NCI-H446 treated with DMSO at 0.1 percent for 48 hours (cell line): ENCODE measurements around the gene DUS1L.

Source experiments
- DNase-seq: peaks from one replicate; lab custom pipeline; 2025; lab: John Stamatoyannopoulos, UW

Gene DUS1L

GRCh38 chr17:82100502-82101298, 35.1 kb upstream of the DUS1L start:
- no peak for DNase-seq

GRCh38 chr17:82098939-82099763, 33.5 kb upstream of the DUS1L start:
- DNase-seq = no peak

GRCh38 chr17:82098169-82098938, 32.8 kb upstream of the DUS1L start, which contains the start of gene FASN:
FASN (minus strand) TSS chr17:82098236; CDS start chr17:82096445, 1,791 bp downstream.
- DNase-seq = peak; percentile 90

- no peak for DNase-seq
Measured at GRCh38 chr17:82097919-82098168, 32.2 kb upstream of the DUS1L start.

- DNase-seq = no peak
Measured at GRCh38 chr17:82097184-82097918, 31.7 kb upstream of the DUS1L start.

DNA sequence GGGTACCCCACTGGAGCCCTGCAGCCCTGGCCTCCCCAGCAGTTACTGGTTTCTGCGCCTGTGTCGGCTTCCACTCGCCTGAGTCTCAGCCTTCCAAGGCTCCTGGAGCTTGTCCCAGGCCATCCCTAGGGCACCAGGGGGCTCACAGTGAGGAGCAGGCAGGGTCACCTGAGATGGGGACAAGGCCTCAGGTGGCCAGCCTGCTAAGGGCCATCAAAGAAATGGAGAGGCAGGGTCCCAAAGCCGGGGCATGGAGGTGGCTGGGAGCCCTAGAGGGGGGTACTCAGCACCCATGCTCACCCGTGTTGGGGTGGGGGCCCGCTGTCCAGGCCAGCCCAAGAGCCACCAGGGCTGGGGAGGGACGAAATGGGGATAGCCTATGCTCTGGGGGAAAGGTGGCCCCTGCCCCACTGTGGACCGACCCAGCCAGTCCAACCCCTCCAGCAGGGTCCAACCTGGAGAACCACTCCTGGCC, 31.1 kb upstream of the DUS1L start:
- DNase-seq = no peak

DNA sequence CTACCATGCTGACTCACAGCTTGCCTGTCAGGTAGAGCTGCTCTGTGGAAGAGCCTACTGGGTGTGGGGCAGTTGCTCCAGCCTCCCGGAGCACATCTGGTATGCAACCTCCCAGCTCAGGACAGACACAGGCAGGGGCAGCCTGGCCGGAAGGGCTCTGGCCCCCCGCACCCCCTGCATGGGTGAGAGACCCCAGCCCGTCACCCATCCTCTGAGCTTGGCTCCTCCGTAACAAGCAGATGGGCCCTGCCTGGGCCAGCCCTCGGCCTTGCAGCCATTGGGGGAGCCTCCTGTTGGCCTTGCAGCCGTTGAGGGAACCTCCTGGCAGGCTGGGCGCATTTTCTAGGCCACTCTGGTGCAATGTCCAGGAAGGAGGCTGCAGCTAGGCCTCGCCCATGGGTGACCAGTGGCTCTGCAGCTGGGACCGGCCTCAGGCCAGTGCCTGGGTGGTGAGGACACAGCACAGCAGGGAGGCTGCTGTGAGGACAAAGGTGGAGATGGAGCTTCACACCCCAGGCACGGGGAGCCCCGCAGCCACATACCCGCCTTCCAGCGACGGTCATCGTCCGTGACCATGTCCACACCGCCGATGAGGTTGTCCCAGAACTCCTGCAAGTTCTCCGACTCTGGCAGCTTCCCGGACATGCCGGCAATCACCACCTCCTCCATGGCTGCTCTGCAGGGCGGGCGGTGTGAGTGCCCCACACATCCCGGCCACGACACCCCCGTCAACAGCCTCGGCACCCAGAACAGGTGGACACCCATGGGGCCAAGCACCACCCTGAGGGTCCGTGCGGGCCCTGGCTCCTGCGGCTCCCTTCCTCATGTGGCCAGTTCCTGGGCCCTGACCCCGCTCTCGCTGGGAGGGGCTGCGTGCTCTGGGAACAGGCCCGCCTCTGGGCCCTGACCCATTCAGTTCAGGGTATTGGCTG, 30.4 kb upstream of the DUS1L start:
- DNase-seq = no peak

DNA sequence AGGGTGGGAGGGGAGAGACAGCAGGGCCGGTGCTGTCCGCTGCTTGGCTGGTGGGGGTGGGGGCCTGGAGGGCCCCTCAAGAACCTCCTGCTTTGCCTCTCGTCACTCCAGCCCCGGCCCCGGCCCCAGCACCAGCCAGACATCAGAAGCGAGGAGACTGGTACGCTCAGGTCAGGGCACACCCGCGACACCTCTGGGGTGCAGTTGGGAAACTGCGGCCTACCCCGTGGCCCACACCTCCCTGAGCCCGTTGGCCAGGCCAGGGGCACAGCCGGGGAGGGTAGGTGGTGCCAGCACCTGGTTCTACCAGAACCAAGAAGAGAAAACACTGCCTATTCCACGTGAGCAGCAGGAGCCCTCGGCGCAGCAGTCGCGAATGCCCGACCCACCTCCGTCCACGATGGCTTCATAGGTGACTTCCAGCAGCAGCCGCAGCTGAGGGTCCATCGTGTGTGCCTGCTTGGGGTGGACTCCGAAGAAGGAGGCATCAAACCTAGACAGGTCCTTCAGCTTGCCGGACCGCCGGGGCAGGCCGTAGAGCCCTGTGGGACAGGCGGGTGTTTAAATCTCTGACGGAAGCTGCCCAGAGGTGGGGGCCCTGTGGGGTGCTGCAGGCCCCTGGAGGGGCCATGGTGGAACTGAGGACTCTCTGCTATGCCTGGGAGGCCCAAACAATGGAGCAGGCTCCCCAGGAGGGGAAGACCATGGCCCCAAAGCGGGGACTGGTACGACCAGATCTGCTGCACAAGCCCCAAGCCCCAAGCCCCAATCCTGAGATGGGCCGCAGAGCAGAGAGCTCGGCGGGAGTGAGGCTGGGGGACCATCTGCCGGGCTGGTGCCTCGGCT, 29.6 kb upstream of the DUS1L start:
- no peak for DNase-seq

DNA sequence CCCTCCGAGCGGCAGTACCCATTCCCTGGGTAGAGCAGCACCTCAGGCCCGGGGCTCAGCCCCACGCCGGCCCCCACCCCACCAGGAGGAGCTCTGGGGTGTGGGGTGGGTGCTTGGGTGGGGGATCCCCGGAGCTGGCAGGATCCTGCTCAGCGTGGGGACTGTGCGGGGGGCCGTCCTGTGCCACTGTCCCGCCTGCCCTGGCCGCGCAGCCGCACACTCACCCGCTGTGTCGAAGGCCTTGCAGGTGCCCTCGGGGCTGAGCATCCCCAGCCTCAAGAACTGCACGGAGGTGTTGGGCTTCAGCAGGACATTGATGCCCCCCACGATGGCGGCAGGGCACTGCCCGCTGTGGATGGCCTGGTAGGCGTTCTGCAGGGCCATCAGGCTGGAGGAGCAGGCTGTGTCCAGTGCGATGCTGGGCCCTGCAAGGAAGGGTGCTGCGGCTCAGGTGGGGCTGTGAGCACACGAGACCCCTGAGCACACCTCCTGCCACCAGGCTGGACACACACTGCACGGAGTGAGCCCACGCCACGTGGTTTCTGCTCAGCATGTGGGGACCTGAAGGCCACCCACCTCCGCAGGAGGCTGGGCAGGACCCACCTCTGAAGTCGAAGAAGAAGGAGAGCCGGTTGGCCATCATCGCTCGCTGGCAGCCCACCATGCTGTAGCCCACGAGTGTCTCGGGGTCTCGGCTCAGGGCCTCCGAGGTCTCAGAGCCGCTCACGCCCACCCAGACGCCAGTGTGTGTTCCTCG, 27.6 kb upstream of the DUS1L start:
- DNase-seq = no peak

DNA sequence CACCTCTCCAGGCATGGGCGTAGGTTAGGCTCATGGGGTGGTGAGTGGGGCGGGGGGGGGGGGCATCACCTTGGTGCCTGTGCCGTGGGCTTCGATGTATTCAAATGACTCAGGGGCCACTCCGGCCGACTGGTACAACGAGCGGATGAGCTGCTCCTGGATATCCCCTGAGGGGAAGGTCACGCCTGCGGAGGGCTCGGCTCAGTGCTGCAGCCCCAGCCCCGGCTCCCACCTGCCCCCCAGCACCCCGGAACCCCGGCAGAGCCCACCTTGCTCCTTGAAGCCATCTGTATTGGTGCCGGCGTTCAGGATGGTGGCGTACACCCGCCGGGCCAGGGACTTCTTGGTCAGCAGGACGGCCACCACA, 27.0 kb upstream of the DUS1L start:
- DNase-seq = no peak

- DNase-seq = no peak
Measured at GRCh38 chr17:82092094-82092586, 26.5 kb upstream of the DUS1L start.

DNA sequence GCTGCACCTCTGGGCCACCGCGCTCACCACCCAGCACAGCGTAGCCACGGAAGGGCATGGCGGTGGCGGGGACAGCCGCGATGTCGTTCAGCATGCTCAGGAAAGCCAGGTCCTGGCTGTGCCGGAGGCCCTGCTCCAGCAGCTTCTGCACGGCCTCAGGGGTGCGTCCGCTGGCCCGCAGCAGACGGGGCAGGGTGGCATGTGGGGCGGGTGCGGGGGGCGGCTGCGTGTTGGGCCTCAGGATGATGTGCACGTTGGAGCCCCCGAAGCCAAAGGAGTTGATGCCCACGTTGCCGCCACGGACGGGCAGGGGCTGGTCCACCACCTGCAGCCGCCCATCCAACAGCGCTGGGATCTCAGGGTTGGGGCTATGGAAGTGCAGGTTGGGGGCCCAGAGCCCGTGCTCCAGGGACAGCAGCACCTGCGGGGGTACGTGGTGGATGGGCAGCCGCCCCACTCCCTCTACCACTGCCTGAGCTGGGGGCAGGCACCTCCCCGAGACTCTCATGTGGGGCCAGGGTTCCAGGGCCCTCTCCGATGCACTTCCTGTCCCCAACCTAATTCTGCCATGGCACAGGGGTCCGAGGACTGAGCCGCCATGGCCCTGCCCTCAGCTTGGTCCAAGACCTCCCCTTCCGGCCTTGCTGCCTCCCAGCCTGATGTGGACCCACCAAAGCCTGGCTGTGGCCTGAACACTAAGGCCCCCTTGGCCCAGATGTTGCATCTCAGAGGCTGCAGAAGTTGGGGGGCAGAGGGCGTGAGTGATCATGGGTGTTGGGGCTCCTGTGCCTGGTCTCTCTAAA, 25.9 kb upstream of the DUS1L start:
- no peak for DNase-seq

GRCh38 chr17:82090549-82091263, 25.1 kb upstream of the DUS1L start:
- DNase-seq = no peak

- no peak for DNase-seq
Measured at GRCh38 chr17:82089723-82090548, 24.3 kb upstream of the DUS1L start.

GRCh38 chr17:82088838-82089722, 23.5 kb upstream of the DUS1L start:
- no peak for DNase-seq
